ENCODE results near the gene RAB10.
"Not testable (repeated sequence)": the region's sequence is repeated elsewhere in the genome, so short reads cannot be mapped to it uniquely, and the experiment has no call there.

Gene RAB10

DNA sequence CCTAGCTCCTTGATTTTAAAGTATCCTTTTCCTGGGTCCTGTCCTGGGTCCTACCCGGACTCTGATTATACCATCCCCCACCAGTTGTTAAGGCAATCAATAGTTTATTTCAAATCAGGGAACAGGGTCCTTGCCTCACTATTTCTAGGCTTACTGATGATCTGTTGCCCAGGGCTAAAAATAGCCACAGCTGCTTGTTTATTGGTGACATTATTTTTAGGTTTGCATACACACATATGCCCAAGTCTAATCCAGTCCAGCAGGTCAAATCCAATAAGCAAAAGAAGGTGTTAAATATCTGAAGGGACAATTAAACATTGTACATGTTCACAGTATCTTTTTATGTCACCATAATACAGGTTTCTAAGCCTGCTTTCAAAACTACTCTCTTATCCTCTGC lies 66.0 kb downstream of the RAB10 start:
- H3K4me3 ChIP-seq (ENCODE audit: low read depth, low read length), result no peak overlapping the region
- TF ChIP-seq, protein P1, sequence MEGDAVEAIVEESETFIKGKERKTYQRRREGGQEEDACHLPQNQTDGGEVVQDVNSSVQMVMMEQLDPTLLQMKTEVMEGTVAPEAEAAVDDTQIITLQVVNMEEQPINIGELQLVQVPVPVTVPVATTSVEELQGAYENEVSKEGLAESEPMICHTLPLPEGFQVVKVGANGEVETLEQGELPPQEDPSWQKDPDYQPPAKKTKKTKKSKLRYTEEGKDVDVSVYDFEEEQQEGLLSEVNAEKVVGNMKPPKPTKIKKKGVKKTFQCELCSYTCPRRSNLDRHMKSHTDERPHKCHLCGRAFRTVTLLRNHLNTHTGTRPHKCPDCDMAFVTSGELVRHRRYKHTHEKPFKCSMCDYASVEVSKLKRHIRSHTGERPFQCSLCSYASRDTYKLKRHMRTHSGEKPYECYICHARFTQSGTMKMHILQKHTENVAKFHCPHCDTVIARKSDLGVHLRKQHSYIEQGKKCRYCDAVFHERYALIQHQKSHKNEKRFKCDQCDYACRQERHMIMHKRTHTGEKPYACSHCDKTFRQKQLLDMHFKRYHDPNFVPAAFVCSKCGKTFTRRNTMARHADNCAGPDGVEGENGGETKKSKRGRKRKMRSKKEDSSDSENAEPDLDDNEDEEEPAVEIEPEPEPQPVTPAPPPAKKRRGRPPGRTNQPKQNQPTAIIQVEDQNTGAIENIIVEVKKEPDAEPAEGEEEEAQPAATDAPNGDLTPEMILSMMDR (IDR thresholded peaks at IDR 0.05; ENCODE audit: borderline replicate concordance, insufficient read depth, low read depth, low read length), result no peak

DNA sequence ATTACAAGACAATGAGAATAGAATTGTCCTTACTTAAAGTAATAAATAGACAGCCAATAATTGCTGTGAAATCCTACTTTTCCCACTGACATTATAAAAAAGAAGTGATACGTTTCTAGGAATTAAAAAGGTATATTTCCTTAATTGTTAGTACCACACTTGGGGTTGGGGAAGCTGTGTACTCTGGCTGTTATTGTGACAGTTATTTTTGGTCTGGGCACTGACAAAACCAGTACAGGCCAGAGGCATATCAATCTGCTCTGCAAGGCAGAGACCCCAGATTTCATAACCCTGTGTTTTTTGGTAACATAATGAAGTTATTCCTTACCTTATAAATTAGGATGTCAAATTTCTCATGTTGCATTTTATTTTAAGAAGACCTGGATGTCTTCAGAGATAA lies 66.5 kb downstream of the RAB10 start:
- no peak overlapping the region for H3K4me3 ChIP-seq (ENCODE audit: low read depth, low read length)

GRCh38 chr2:26103752-26104151 lies 69.9 kb downstream of the RAB10 start:
- H3K4me3 ChIP-seq (ENCODE audit: low read depth, low read length), result no peak overlapping the region
- TF ChIP-seq, protein P1 (IDR thresholded peaks at IDR 0.05; ENCODE audit: borderline replicate concordance, insufficient read depth, low read depth, low read length), result no peak

More for the DNA sequence above, 66.5 kb downstream of the RAB10 start:
- TF ChIP-seq, protein P1 (IDR thresholded peaks at IDR 0.05; ENCODE audit: borderline replicate concordance, insufficient read depth, low read depth, low read length), result no peak

- not testable (repeated sequence) for H3K4me3 ChIP-seq (ENCODE audit: low read depth, low read length)
Observed at GRCh38 chr2:26108701-26109100, 74.8 kb downstream of the RAB10 start.

- no peak overlapping the region for H3K4me3 ChIP-seq (ENCODE audit: low read depth, low read length)
- TF ChIP-seq, protein P1 (IDR thresholded peaks at IDR 0.05; ENCODE audit: borderline replicate concordance, insufficient read depth, low read depth, low read length), result no peak
Observed at GRCh38 chr2:26112201-26112600, 78.3 kb downstream of the RAB10 start.

DNA sequence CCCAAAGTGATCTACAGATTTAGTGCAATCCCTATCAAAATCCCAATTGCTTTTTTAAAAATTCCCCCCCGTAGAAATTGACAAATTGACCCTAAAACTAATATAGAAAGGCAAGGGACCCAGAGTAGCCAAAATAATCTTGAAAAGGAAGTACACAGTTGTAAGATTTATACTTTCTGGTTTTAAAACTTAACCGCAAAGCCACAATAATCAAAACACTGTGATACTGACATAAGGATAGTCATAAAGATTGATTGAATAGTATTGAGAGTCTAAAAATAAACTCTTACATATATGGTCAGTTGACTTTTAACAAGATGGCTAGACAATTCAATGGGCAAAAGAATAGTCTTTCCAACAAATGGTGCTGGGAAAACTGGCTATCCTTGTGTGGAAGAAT lies 80.3 kb downstream of the RAB10 start:
- H3K4me3 ChIP-seq (ENCODE audit: low read depth, low read length), result no peak overlapping the region
- TF ChIP-seq, protein P1 (IDR thresholded peaks at IDR 0.05; ENCODE audit: borderline replicate concordance, insufficient read depth, low read depth, low read length), result no peak

DNA sequence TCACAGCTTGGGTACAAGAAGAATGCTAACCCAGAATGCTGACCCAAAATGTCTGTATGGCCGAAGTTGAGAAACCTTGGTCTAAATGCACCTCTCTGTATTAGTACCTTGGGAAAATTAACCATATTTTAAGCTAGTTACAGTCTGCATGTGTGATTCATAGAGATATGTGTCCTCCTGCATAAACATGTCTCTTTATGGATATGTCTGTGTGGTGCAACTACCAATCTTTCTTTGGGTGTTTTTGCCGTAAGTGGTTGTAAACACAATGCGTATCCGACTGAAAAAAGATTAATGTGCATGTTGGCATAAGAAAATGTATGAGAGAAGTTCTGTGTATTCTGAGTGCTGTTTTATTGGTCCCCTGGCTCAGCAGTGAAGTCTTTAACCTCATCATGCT lies 84.8 kb downstream of the RAB10 start:
- H3K4me3 ChIP-seq (ENCODE audit: low read depth, low read length), result no peak overlapping the region
- TF ChIP-seq, protein P1 (IDR thresholded peaks at IDR 0.05; ENCODE audit: borderline replicate concordance, insufficient read depth, low read depth, low read length), result no peak

DNA sequence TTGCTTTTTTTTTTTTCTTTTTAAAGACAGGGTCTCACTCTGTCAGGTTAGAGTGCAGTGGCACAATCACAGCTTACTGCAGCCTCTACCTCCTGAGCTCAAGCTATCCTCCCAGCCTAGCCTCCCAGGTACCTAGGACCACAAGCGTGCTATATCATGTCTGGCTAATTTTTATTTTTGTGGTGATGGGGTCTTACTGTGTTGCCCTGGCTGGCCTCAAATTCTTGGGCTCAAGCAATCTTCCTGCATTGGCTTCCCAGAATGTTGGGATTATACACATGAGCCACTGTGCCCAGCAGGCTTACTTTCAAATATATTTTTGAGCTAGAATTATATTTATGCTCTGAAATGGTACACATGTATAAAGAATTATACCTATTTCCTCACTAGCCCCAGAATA lies 85.6 kb downstream of the RAB10 start:
- H3K4me3 ChIP-seq (ENCODE audit: low read depth, low read length), result no peak overlapping the region
- TF ChIP-seq, protein P1 (IDR thresholded peaks at IDR 0.05; ENCODE audit: borderline replicate concordance, insufficient read depth, low read depth, low read length), result no peak
